ENCODE data around the gene RALGPS1. TPM values are rescaled to one million over a fixed set of nuclear protein-coding genes. Genes with fewer than 3 reads are reported as not detected.

The RALGPS1 gene
- total RNA-seq, 2 experiments from 2014 or later, result 14.1 to 14.4 TPM

- TF ChIP-seq EZH2phosphoT487 (IDR thresholded peaks at IDR 0.05; ENCODE audit: borderline replicate concordance, low read depth, low read length) (no peak), CTCF (conservative IDR thresholded peaks at IDR 0.05; ENCODE audit: low read length) (no peak)
Measured at GRCh38 chr9:127092041-127092608, 177.5 kb downstream of the RALGPS1 start.

GRCh38 chr9:127093319-127094020 is 178.9 kb downstream of the RALGPS1 start:
- Histone ChIP-seq H3K79me2 (ENCODE audit: insufficient read depth, low read depth, low read length) (no peaks in the 10 kb centered on the region), H4K20me1 (ENCODE audit: insufficient read depth, low read length) (no peaks in the 10 kb centered on the region), H3K36me3 (ENCODE audit: insufficient read depth, low read length) (no peaks in the 10 kb centered on the region), H3K4me2 (ENCODE audit: low read length) (no peak overlapping the region), H2AFZ (ENCODE audit: low read length) (no peak overlapping the region), H3K4me1 (ENCODE audit: insufficient read depth, low read length, poor library complexity, severe bottlenecking) (no peaks in the 10 kb centered on the region), H3K27ac (ENCODE audit: low read depth, low read length, poor library complexity, severe bottlenecking) (no peak overlapping the region), H3K4me3 (ENCODE audit: low read depth, low read length, poor library complexity, severe bottlenecking) (no peak overlapping the region), H3K9me2 (ENCODE audit: insufficient read depth, low read length) (no peaks in the 10 kb centered on the region), H3K9me3 (ENCODE audit: low read length) (no peaks in the 10 kb centered on the region)
- BruUV-seq (replicated peaks), result no TSS peak
- ChIA-PET CTCF (ENCODE audit: unreplicated experiment) (no interaction called here), POLR2A (no interaction called here)
- intact Hi-C loops (cut with micrococcal nuclease; ENCODE audit: unreplicated experiment), result loop anchor here (10.0 kb wide), 1 partner anchor 101 kb away; no protein-coding TSS in a partner anchor
- no peak for TF ChIP-seq EZH2phosphoT487 (IDR thresholded peaks at IDR 0.05; ENCODE audit: borderline replicate concordance, low read depth, low read length)
- TF ChIP-seq CTCF (conservative IDR thresholded peaks at IDR 0.05; ENCODE audit: low read length), result no peak
- no peak for DNase-seq (ENCODE audit: low spot score)

More at GRCh38 chr9:127092041-127092608, 177.5 kb downstream of the RALGPS1 start:
- H3K9me3 ChIP-seq (ENCODE audit: low read length), result no peaks in the 10 kb centered on the region
- no peaks in the 10 kb centered on the region for H3K79me2 ChIP-seq (ENCODE audit: insufficient read depth, low read depth, low read length)
- H3K27ac ChIP-seq (ENCODE audit: low read depth, low read length, poor library complexity, severe bottlenecking), result no peak overlapping the region
- H3K4me3 ChIP-seq (ENCODE audit: low read depth, low read length, poor library complexity, severe bottlenecking), result no peak overlapping the region
- H2AFZ ChIP-seq (ENCODE audit: low read length), result no peak overlapping the region
- no peak overlapping the region for H3K4me2 ChIP-seq (ENCODE audit: low read length)
- intact Hi-C loops (cut with micrococcal nuclease; ENCODE audit: unreplicated experiment), result loop anchor here (10.0 kb wide), 1 partner anchor 103 kb away; no protein-coding TSS in a partner anchor
- H4K20me1 ChIP-seq (ENCODE audit: insufficient read depth, low read length), result no peaks in the 10 kb centered on the region
- H3K4me1 ChIP-seq (ENCODE audit: insufficient read depth, low read length, poor library complexity, severe bottlenecking), result no peaks in the 10 kb centered on the region
- H3K36me3 ChIP-seq (ENCODE audit: insufficient read depth, low read length), result no peaks in the 10 kb centered on the region
- DNase-seq (ENCODE audit: low spot score), result no peak
- POLR2A ChIA-PET, result interaction anchor here (0.6 kb wide), 1 partner anchor 54 kb away, joined by 3 read pairs; no protein-coding TSS in a partner anchor
- H3K9me2 ChIP-seq (ENCODE audit: insufficient read depth, low read length), result no peaks in the 10 kb centered on the region
- CTCF ChIA-PET (ENCODE audit: unreplicated experiment), result interaction anchor here (0.6 kb wide), 1 partner anchor 11 kb away, joined by 3 read pairs; no protein-coding TSS in a partner anchor
- BruUV-seq (replicated peaks), result no TSS peak

GRCh38 chr9:127095411-127095810 is 180.8 kb downstream of the RALGPS1 start:
- no TSS peak for BruUV-seq (replicated peaks)

More at GRCh38 chr9:127095411-127095810, 180.8 kb downstream of the RALGPS1 start:
- H3K9me3 ChIP-seq (ENCODE audit: low read length), result no peaks in the 10 kb centered on the region
- POLR2A ChIA-PET, result no interaction called here
- no peak for DNase-seq (ENCODE audit: low spot score)
- H3K79me2 ChIP-seq (ENCODE audit: insufficient read depth, low read depth, low read length), result no peaks in the 10 kb centered on the region
- H3K27ac ChIP-seq (ENCODE audit: low read depth, low read length, poor library complexity, severe bottlenecking), result no peak overlapping the region
- H3K36me3 ChIP-seq (ENCODE audit: insufficient read depth, low read length), result no peaks in the 10 kb centered on the region
- CTCF ChIA-PET (ENCODE audit: unreplicated experiment), result no interaction called here
- no peaks in the 10 kb centered on the region for H4K20me1 ChIP-seq (ENCODE audit: insufficient read depth, low read length)
- TF ChIP-seq EZH2phosphoT487 (IDR thresholded peaks at IDR 0.05; ENCODE audit: borderline replicate concordance, low read depth, low read length), result no peak
- no peak for TF ChIP-seq CTCF (conservative IDR thresholded peaks at IDR 0.05; ENCODE audit: low read length)
- no peak overlapping the region for H2AFZ ChIP-seq (ENCODE audit: low read length)
- intact Hi-C loops (cut with micrococcal nuclease; ENCODE audit: unreplicated experiment), result loop anchor here (10.0 kb wide), 1 partner anchor 99 kb away; no protein-coding TSS in a partner anchor
- no peak overlapping the region for H3K4me2 ChIP-seq (ENCODE audit: low read length)
- H3K4me3 ChIP-seq (ENCODE audit: low read depth, low read length, poor library complexity, severe bottlenecking), result no peak overlapping the region
- H3K4me1 ChIP-seq (ENCODE audit: insufficient read depth, low read length, poor library complexity, severe bottlenecking), result no peaks in the 10 kb centered on the region
- no peaks in the 10 kb centered on the region for H3K9me2 ChIP-seq (ENCODE audit: insufficient read depth, low read length)

Data from OCI-LY7 (cell line).